Measurements from ENCODE around the gene ENTPD7.
"Not testable (repeated sequence)": the region's sequence is repeated elsewhere in the genome, so short reads cannot be mapped to it uniquely, and the experiment has no call there.

Gene ENTPD7

GRCh38 chr10:99740933-99741559 lies 81.7 kb downstream of the ENTPD7 start:
- Histone ChIP-seq H3K4me3 (ENCODE audit: low read depth in 1 of 5, low read length in 5 of 5) (peak overlapping the region in 1 of 5 donors; percentile 7), H3K27ac (ENCODE audit: low read depth, low read length) (peak overlapping the region; percentile 73), H3K36me3 (ENCODE audit: control insufficient read depth in 5 of 5, insufficient read depth in 5 of 5, low read length in 5 of 5) (peaks cover 46 to 66% (median 54%) of the 10 kb centered on the region in 5 donors)

DNA sequence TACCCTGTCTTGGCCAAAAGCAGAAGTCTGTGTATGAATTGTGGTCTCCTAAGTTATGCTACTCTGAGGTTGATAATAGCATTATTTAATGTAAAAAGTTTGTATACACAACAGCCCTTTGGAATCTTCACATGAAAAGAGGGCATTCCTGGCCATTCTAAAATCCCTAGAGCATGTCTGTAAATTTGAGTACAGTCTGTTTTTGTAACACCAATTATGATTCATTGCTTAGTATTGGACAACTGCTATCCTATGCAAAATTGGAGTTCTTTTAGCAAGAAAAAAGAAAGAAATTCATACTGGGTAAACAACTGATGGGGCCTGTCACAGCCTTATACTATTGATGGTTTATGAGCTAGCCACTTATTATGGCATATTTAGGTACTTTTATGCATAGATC lies 82.9 kb downstream of the ENTPD7 start:
- Histone ChIP-seq H3K36me3 (ENCODE audit: control insufficient read depth in 5 of 5, insufficient read depth in 5 of 5, low read length in 5 of 5) (peaks cover 49 to 67% (median 59%) of the 10 kb centered on the region in 5 donors), H3K27ac (ENCODE audit: low read depth, low read length) (peak overlapping the region; percentile 73), H3K4me3 (ENCODE audit: low read depth in 1 of 5, low read length in 5 of 5) (no peak overlapping the region)

More at GRCh38 chr10:99740933-99741559, 81.7 kb downstream of the ENTPD7 start:
- no peak overlapping the region for H3K9ac ChIP-seq (ENCODE audit: low read length in 5 of 5)
- no peaks in the 10 kb centered on the region for H3K27me3 ChIP-seq (ENCODE audit: control insufficient read depth in 5 of 5, insufficient read depth in 4 of 5, low read length in 5 of 5)
- peaks cover 0 to 29% (median 13%) of the 10 kb centered on the region in 5 donors for H3K4me1 ChIP-seq (ENCODE audit: control insufficient read depth in 5 of 5, insufficient read depth in 5 of 5, low read length in 5 of 5)
- H3K9me3 ChIP-seq (ENCODE audit: control insufficient read depth in 5 of 5, low read length in 5 of 5) = peaks cover 2 to 13% (median 10%) of the 10 kb centered on the region in 5 donors

GRCh38 chr10:99742701-99743100 lies 83.4 kb downstream of the ENTPD7 start:
- H3K27ac ChIP-seq (ENCODE audit: low read depth, low read length) = peak overlapping the region; percentile 73
- H3K36me3 ChIP-seq (ENCODE audit: control insufficient read depth in 5 of 5, insufficient read depth in 5 of 5, low read length in 5 of 5) = peaks cover 54 to 67% (median 59%) of the 10 kb centered on the region in 5 donors
- peaks cover 2 to 13% (median 10%) of the 10 kb centered on the region in 5 donors for H3K9me3 ChIP-seq (ENCODE audit: control insufficient read depth in 5 of 5, low read length in 5 of 5)
- no peak overlapping the region for H3K9ac ChIP-seq (ENCODE audit: low read length in 5 of 5)
- no peaks in the 10 kb centered on the region for H3K27me3 ChIP-seq (ENCODE audit: control insufficient read depth in 5 of 5, insufficient read depth in 4 of 5, low read length in 5 of 5)
- no peak overlapping the region for H3K4me3 ChIP-seq (ENCODE audit: low read depth in 1 of 5, low read length in 5 of 5)
- H3K4me1 ChIP-seq (ENCODE audit: control insufficient read depth in 5 of 5, insufficient read depth in 5 of 5, low read length in 5 of 5) = peaks cover 0 to 26% (median 13%) of the 10 kb centered on the region in 5 donors

More for the DNA sequence above, 82.9 kb downstream of the ENTPD7 start:
- no peak overlapping the region for H3K9ac ChIP-seq (ENCODE audit: low read length in 5 of 5)
- peaks cover 0 to 26% (median 13%) of the 10 kb centered on the region in 5 donors for H3K4me1 ChIP-seq (ENCODE audit: control insufficient read depth in 5 of 5, insufficient read depth in 5 of 5, low read length in 5 of 5)
- H3K27me3 ChIP-seq (ENCODE audit: control insufficient read depth in 5 of 5, insufficient read depth in 4 of 5, low read length in 5 of 5) = no peaks in the 10 kb centered on the region
- H3K9me3 ChIP-seq (ENCODE audit: control insufficient read depth in 5 of 5, low read length in 5 of 5) = peaks cover 2 to 13% (median 10%) of the 10 kb centered on the region in 5 donors

DNA sequence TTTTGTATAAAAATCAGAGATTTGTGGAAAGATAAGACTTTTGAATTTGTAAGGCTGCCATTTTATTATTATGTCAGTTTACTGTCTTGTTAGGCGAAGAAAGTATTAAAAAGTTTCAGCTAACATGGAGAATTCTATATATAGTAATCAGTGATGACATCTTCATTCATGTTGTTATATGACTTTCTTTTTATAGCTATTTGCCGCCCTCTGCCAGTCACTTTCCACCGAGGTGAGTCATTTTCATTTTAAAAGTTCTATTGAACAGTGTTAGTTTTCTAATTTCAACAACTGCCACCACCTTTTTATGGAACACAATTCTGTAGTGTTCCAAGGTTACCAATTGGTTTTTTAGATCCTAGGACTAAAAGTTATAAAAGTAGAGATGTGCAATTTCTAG lies 84.5 kb downstream of the ENTPD7 start:
- Histone ChIP-seq H3K27ac (ENCODE audit: low read depth, low read length) (no peak overlapping the region), H3K4me3 (ENCODE audit: low read depth in 1 of 5, low read length in 5 of 5) (no peak overlapping the region), H3K9me3 (ENCODE audit: control insufficient read depth in 5 of 5, low read length in 5 of 5) (peaks cover 2 to 13% (median 10%) of the 10 kb centered on the region in 5 donors), H3K4me1 (ENCODE audit: control insufficient read depth in 5 of 5, insufficient read depth in 5 of 5, low read length in 5 of 5) (peaks cover 0 to 23% (median 13%) of the 10 kb centered on the region in 5 donors), H3K36me3 (ENCODE audit: control insufficient read depth in 5 of 5, insufficient read depth in 5 of 5, low read length in 5 of 5) (peaks cover 65 to 78% (median 66%) of the 10 kb centered on the region in 5 donors), H3K27me3 (ENCODE audit: control insufficient read depth in 5 of 5, insufficient read depth in 4 of 5, low read length in 5 of 5) (no peaks in the 10 kb centered on the region), H3K9ac (ENCODE audit: low read length in 5 of 5) (no peak overlapping the region)

DNA sequence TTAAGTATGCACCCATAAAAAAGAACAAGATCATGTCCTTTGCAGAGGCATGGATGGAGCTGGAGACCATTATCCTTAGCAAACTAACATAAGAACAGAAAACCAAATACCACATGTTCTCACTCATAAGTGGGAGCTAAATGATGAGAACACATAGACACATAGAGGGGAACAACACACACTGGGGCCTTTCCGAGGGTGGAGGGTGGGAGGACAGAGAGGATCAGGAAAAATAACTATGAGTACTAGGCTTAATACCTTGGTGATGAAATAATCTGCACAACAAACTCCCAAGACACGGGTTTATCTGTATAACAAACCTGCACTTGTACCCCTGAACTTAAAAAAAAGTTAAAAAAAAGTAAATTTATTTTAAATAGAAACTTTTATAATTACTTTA lies 86.9 kb downstream of the ENTPD7 start:
- H3K36me3 ChIP-seq (ENCODE audit: control insufficient read depth in 5 of 5, insufficient read depth in 5 of 5, low read length in 5 of 5) = peaks cover 57 to 85% (median 69%) of the 10 kb centered on the region in 5 donors
- H3K27ac ChIP-seq (ENCODE audit: low read depth, low read length) = not testable (repeated sequence)

GRCh38 chr10:99748823-99749451 lies 89.6 kb downstream of the ENTPD7 start:
- no peak overlapping the region for H3K9ac ChIP-seq (ENCODE audit: low read length in 5 of 5)
- no peak overlapping the region for H3K27ac ChIP-seq (ENCODE audit: low read depth, low read length)
- peaks cover 50 to 90% (median 74%) of the 10 kb centered on the region in 5 donors for H3K36me3 ChIP-seq (ENCODE audit: control insufficient read depth in 5 of 5, insufficient read depth in 5 of 5, low read length in 5 of 5)
- H3K4me3 ChIP-seq (ENCODE audit: low read depth in 1 of 5, low read length in 5 of 5) = no peak overlapping the region
- no peaks in the 10 kb centered on the region for H3K27me3 ChIP-seq (ENCODE audit: control insufficient read depth in 5 of 5, insufficient read depth in 4 of 5, low read length in 5 of 5)
- H3K9me3 ChIP-seq (ENCODE audit: control insufficient read depth in 5 of 5, low read length in 5 of 5) = no peaks in the 10 kb centered on the region
- H3K4me1 ChIP-seq (ENCODE audit: control insufficient read depth in 5 of 5, insufficient read depth in 5 of 5, low read length in 5 of 5) = no peaks in the 10 kb centered on the region

More for the DNA sequence above, 86.9 kb downstream of the ENTPD7 start:
- H3K9ac ChIP-seq (ENCODE audit: low read length in 5 of 5); H3K4me3 ChIP-seq (ENCODE audit: low read depth in 1 of 5, low read length in 5 of 5); H3K9me3 ChIP-seq (ENCODE audit: control insufficient read depth in 5 of 5, low read length in 5 of 5); H3K27me3 ChIP-seq (ENCODE audit: control insufficient read depth in 5 of 5, insufficient read depth in 4 of 5, low read length in 5 of 5): not testable (repeated sequence)
- peaks cover 0 to 22% (median 12%) of the 10 kb centered on the region in 5 donors for H3K4me1 ChIP-seq (ENCODE audit: control insufficient read depth in 5 of 5, insufficient read depth in 5 of 5, low read length in 5 of 5)

- no peaks in the 10 kb centered on the region for H3K9me3 ChIP-seq (ENCODE audit: control insufficient read depth in 5 of 5, low read length in 5 of 5)
- peak overlapping the region in 1 of 5 donors; percentile 4 for H3K9ac ChIP-seq (ENCODE audit: low read length in 5 of 5)
- no peaks in the 10 kb centered on the region for H3K27me3 ChIP-seq (ENCODE audit: control insufficient read depth in 5 of 5, insufficient read depth in 4 of 5, low read length in 5 of 5)
- no peaks in the 10 kb centered on the region for H3K4me1 ChIP-seq (ENCODE audit: control insufficient read depth in 5 of 5, insufficient read depth in 5 of 5, low read length in 5 of 5)
- no peak overlapping the region for H3K4me3 ChIP-seq (ENCODE audit: low read depth in 1 of 5, low read length in 5 of 5)
- H3K27ac ChIP-seq (ENCODE audit: low read depth, low read length) = no peak overlapping the region
- peaks cover 49 to 90% (median 79%) of the 10 kb centered on the region in 5 donors for H3K36me3 ChIP-seq (ENCODE audit: control insufficient read depth in 5 of 5, insufficient read depth in 5 of 5, low read length in 5 of 5)
Measured at GRCh38 chr10:99750641-99751040, 91.3 kb downstream of the ENTPD7 start.

- H3K9ac ChIP-seq (ENCODE audit: low read length in 5 of 5) = no peak overlapping the region
- H3K4me3 ChIP-seq (ENCODE audit: low read depth in 1 of 5, low read length in 5 of 5) = no peak overlapping the region
- no peaks in the 10 kb centered on the region for H3K9me3 ChIP-seq (ENCODE audit: control insufficient read depth in 5 of 5, low read length in 5 of 5)
- H3K36me3 ChIP-seq (ENCODE audit: control insufficient read depth in 5 of 5, insufficient read depth in 5 of 5, low read length in 5 of 5) = peaks cover 43 to 87% (median 79%) of the 10 kb centered on the region in 5 donors
- H3K27me3 ChIP-seq (ENCODE audit: control insufficient read depth in 5 of 5, insufficient read depth in 4 of 5, low read length in 5 of 5) = no peaks in the 10 kb centered on the region
- H3K27ac ChIP-seq (ENCODE audit: low read depth, low read length) = no peak overlapping the region
- peaks cover 0 to 6% (median 3%) of the 10 kb centered on the region in 5 donors for H3K4me1 ChIP-seq (ENCODE audit: control insufficient read depth in 5 of 5, insufficient read depth in 5 of 5, low read length in 5 of 5)
Measured at GRCh38 chr10:99754670-99755069, 95.4 kb downstream of the ENTPD7 start.
